ENCODE results near the gene ADGRG4. TPM values are rescaled to one million over a fixed set of nuclear protein-coding genes. Genes with fewer than 3 reads are reported as not detected.
"Not testable (repeated sequence)": the region's sequence is repeated elsewhere in the genome, so short reads cannot be mapped to it uniquely, and the experiment has no call there.

Gene ADGRG4
- total and polyA plus RNA-seq, 3 donors from 2014 or later = 0.28 to 1.0 (median 0.50) TPM

GRCh38 chrX:136438192-136438591, 137.4 kb downstream of the ADGRG4 start:
- TF ChIP-seq POLR2A (IDR thresholded peaks at IDR 0.05) = no peak
- no peak for TF ChIP-seq CTCF (IDR thresholded peaks at IDR 0.05)
- no peaks in the 10 kb centered on the region for H3K27me3 ChIP-seq

GRCh38 chrX:136445674-136446073, 144.9 kb downstream of the ADGRG4 start:
- 87 to 90% methylated on average over 4 to 16 of the region's 18 CpGs for WGBS, 2 donors
- intact Hi-C loops (cut with DNase I; ENCODE audit: low total_unique reads); H3K36me3 ChIP-seq (ENCODE audit: low read depth, missing control alignments); DNase-seq; H3K4me3 ChIP-seq; H3K27ac ChIP-seq; H3K9me3 ChIP-seq; H3K27me3 ChIP-seq; H3K4me1 ChIP-seq: not testable (repeated sequence)

More at GRCh38 chrX:136438192-136438591, 137.4 kb downstream of the ADGRG4 start:
- no peaks in the 10 kb centered on the region for H3K4me1 ChIP-seq
- no peak overlapping the region for H3K4me3 ChIP-seq
- intact Hi-C loops (cut with DNase I; ENCODE audit: low total_unique reads) = no loop called here
- no peaks in the 10 kb centered on the region for H3K9me3 ChIP-seq
- H3K27ac ChIP-seq = no peak overlapping the region
- no peaks in the 10 kb centered on the region for H3K36me3 ChIP-seq (ENCODE audit: low read depth, missing control alignments)
- DNase-seq = no peak
- whole genome bisulfite sequencing, 2 donors = 71 to 83% methylated on average over 3 of the region's 3 CpGs

GRCh38 chrX:136446208-136446607, 145.4 kb downstream of the ADGRG4 start:
- no peak overlapping the region for H3K27ac ChIP-seq
- H3K27me3 ChIP-seq = no peaks in the 10 kb centered on the region
- no peak for TF ChIP-seq POLR2A (IDR thresholded peaks at IDR 0.05)
- TF ChIP-seq CTCF (IDR thresholded peaks at IDR 0.05) = no peak
- no peaks in the 10 kb centered on the region for H3K36me3 ChIP-seq (ENCODE audit: low read depth, missing control alignments)
- H3K4me3 ChIP-seq = no peak overlapping the region
- intact Hi-C loops (cut with DNase I; ENCODE audit: low total_unique reads) = no loop called here
- WGBS, 2 donors = 89 to 90% methylated on average over 2 to 6 of the region's 6 CpGs
- DNase-seq = no peak
- H3K9me3 ChIP-seq = no peaks in the 10 kb centered on the region
- H3K4me1 ChIP-seq = no peaks in the 10 kb centered on the region

- Histone ChIP-seq H3K4me1 (no peaks in the 10 kb centered on the region), H3K9me3 (no peaks in the 10 kb centered on the region), H3K36me3 (ENCODE audit: low read depth, missing control alignments) (no peaks in the 10 kb centered on the region), H3K27me3 (no peaks in the 10 kb centered on the region), H3K27ac (no peak overlapping the region), H3K4me3 (no peak overlapping the region)
- 92 to 100% methylated on average over 2 of the region's 2 CpGs for WGBS, 2 donors
- TF ChIP-seq POLR2A (IDR thresholded peaks at IDR 0.05) = no peak
- TF ChIP-seq CTCF (IDR thresholded peaks at IDR 0.05) = no peak
- no peak for DNase-seq
- intact Hi-C loops (cut with DNase I; ENCODE audit: low total_unique reads) = no loop called here
These were observed 146.5 kb downstream of the ADGRG4 start for GRCh38 chrX:136447308-136447707.

- H3K27ac ChIP-seq = no peak overlapping the region
- H3K27me3 ChIP-seq = no peaks in the 10 kb centered on the region
- intact Hi-C loops (cut with DNase I; ENCODE audit: low total_unique reads) = no loop called here
- TF ChIP-seq CTCF (IDR thresholded peaks at IDR 0.05) (no peak), POLR2A (IDR thresholded peaks at IDR 0.05) (no peak)
- no peak for DNase-seq
- H3K4me3 ChIP-seq = no peak overlapping the region
- no peaks in the 10 kb centered on the region for H3K4me1 ChIP-seq
- no peaks in the 10 kb centered on the region for H3K9me3 ChIP-seq
- no peaks in the 10 kb centered on the region for H3K36me3 ChIP-seq (ENCODE audit: low read depth, missing control alignments)
These were observed 147.2 kb downstream of the ADGRG4 start for GRCh38 chrX:136447968-136448367.

Measured in testis (tissue), 3 donors.